NCI-H2081 (cell line): ENCODE results near the gene BMPER.

Experiments
- DNase-seq, 2 experiments: peaks; one replicate each; lab custom pipeline; 2025; lab: John Stamatoyannopoulos, UW

The BMPER gene

DNA sequence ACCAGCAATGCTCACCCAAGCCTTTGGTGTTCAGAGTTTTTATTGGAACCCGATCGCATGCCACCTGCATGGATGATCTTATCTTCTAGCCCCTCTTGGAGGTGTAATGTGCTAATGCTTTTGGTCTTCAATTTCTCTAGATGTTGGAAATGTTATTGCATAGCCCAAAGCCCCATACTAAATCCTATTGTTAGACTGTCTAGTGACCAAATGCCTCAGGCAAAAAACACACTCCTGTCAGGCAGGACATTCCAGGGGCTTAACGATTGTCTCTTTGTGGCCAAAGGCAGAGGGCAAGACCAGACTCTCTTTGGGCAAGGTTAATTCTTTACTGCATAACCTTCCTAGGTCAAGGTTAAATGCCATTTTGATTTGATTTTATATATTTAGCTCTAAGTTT, 187.9 kb downstream of the BMPER start:
- no peak for DNase-seq

DNA sequence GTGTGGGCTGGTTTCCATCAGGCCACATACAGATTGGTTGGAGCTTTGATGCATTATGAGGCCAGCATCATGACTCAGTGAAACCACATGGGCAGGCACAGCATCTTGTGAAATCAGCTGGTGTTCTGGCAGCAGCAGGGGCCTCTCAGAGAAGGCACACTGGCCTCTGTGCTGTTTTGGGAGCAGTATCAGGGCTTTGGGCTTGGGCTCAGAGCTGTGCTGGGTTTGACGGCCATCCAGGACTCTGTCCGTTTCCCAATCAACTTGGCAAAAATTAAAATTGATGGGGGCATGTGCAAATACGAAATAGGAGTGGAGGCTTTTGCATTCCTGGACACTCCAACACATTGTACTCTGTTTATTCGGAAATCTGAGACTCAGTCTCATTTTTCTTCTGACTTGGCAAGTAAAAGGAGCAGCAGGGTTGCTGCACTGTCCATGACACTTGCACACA, 190.9 kb downstream of the BMPER start:
- no peak for DNase-seq

DNA sequence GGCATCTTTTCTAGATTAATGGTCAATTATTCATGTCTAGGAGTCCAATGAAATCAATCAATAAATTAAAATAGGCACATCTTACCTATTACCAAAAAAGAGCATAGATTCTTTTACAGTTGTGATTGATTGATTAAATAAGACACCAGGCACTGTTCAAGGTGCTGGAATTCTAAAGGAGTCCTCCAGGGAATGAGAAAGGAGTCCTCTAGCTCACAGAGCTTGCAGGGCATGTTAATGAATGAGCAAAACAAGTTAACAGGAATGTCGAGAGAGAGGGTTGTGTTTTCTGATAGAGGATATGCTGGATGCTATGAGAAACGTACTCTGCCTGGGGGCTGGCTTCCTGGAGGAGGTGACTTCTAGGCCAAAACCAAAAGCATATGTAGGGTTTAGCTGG, 191.4 kb downstream of the BMPER start:
- DNase-seq = no peak

DNA sequence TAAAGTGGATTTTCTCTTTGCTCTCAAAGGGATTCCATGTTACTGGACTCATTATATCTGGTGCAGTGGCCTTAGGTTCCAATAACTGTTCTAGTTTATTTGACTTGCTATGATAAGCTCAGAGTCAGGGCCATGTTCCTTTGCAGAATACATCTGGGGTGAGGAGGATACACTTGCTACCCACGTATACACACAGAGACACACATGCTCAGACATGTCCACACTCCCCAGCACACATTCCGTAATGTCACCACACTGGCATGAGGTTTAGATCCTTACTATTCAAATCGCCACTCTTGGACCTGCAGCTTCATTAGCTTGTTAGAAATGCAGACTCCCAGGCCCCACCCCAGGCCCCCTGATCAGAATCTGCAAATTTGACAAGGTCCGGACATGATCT, 195.3 kb downstream of the BMPER start:
- no peak for DNase-seq

DNA sequence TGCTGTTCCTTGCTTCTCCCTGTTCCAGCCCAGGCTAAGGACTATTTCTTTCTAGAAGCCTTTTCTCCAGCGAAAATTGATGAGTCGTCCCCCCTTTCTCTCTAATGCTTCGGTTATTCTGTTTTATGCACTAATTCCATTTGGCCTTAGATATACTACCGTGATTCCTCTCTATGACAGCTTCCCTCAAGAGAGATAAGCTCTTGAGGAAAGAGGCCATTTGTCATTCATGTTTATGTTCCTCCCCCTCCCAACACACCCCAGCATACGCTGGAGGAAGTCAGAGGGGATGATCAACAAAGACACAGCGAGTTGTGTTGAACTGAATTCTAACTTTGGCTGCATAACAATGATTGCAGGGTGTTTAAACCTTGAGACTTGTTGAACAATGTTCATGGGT, 198.8 kb downstream of the BMPER start:
- DNase-seq = no peak

DNA sequence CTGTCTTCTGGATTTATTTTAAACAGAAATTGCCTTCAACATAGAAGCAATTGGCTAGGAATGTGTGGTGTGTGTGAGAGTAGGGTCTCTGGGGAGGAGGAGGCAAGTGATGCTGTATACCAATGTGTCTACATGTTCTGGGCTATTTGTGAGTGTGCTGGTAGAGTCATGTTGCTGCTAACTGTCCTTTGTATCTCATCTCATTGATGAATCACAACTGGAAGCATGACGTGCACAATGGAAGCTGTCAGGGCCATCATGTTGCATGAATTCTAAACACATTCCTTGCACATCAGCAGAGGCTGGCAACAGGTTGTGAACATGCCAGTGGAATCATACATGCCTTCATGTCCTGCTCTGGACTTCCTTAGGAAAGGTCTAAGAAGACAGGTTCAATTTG, 199.7 kb downstream of the BMPER start:
- DNase-seq = no peak

DNA sequence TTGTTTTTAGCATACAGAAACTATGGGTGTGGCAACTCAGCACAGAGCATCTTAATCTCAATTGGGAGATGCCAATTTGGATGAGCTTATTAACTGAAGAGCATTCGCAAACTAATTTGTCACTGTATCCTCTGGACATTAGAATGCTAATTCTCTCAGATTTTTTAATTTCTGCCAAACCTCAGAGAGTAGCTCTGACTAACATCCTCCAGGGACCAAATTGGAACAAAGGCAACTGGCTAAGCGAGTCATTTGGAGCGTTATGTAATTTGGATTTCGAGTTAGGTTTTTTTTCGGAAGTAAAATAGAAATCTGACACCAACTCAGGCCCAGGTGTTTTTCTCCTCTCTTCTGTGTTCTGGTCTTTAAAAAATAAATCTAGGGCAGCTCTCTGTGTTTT, 201.9 kb downstream of the BMPER start:
- no peak for DNase-seq

DNA sequence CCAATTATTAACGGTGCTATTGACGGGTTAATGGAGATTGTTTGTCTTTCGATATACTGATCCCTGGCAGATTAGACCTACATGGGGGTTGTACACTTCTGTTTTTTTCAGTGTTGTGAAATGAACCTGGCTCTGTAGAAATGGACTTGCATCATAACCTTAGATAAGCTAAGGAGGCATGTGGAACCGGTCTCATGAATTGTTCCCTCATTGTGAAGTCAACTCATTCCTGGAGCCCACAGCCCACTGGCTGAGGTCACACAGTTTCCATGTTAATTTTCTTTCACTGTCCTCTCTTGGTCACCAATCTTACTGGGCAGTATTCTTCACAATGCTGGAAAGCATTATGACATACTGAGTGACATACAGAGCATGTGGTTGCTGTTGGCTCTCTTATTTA, 202.8 kb downstream of the BMPER start:
- no peak for DNase-seq

DNA sequence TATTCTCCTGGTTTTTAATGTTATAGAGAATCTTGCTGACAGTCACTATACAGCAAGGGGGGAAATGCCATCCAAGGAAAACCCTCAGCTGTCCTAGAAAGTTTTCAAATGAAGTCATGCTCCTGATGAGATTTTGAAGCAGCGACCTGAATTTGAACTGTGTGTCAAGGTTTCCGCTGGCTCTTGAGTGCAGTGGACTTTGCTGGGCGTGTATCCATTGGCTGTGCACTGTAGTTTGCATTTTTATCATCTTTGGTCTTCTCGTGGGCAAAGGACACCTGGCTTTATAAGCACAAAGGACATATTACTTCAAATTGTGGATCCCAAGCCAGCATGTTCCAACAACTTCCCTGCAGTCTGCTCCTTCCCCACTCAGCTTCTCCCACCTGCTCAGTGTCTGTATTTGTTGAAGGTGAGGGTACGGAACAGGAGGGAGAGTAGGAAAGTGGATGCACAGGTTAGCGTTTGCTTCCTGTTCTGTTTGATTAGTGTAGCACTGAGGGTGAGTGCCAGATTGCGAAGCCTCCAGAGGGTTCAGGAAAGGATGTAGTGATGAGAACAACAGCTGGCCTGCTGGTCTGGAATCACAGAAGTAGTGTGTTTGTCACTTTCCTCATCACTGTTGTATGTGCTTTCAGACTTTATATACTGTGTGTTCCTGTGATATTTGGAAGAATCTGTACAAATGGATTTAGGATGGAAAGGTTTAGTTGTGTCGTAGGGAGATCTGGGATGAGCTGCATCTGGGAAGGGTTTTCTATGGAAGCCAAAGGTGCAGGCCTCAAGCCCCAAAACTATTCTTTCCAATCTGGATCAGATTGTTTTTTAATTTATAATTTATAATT, 204.8 kb downstream of the BMPER start:
- no peak for DNase-seq

DNA sequence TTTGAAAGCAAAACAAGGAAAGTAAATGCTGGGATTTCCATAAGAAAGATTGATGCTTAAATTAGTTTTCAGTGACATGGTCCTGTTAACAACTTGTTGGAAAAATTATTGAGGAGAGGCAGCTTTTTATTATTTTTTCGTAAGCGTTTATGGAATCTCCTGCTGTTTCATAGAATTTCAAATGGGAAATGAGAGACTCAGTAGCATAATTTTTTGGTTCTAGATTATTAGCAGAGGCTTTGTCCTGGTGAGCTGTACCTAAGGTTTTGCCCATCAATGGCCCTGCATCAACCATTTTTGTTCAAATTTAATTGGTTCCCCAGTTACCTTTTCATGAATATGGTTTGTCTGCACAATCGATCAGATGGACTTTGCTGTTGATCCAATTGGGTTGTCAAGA, 205.7 kb downstream of the BMPER start:
- DNase-seq = no peak

DNA sequence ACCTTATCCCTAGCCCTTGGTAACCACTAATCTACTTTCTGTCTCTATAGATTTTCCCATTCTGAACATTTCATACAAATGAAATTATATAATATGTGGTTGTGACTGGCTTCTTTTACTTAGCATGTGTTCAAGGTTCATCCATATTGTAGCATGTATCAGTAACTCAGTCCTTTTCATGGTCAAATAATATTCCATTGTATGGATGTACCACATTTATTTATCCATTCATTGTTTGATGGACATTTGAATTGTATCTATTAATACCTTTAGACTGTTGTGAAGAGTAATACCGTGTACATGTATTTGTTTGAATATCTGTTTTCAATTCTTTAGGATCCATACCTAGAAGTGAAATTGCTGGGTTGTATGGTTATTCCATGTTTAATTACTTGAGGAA, 210.2 kb downstream of the BMPER start:
- no peak for DNase-seq

DNA sequence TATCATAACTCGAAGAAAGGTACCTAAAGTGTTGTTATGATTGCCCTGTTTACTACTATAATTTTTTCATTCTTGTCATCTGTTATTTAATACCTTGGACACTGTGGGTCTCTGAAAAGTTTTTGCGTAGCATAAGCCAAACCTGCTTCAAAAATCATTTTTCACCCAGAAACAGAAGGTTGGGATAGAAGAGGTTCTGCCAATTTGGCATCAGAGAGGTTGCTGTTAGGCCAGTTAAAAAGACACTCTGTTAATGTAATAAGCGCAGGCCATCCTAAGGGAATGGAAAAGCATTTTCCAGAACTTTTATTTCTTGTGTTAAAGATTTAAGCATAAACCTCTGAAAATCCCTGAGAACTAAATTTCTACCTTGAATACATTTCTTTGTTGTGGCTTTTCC, 212.2 kb downstream of the BMPER start:
- DNase-seq = no peak

DNA sequence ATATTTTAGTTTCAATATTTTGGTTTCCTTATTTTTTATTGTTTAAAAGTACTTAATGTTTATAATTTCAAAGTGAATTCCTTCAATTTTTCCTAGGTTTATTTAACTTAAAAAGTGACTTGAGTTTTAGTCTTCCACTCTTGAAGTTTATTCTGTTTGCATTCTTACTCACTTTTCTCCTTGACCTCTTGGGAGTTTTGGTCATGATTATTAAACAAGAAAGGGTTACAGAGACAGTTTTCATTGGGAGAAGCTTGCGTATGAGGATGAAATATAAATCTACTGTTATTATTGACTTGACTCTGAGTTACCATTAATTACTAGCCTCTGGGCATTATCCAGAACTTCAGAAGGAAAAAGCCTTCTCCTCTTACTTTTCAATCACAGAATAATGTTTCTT, 216.0 kb downstream of the BMPER start:
- no peak for DNase-seq

DNA sequence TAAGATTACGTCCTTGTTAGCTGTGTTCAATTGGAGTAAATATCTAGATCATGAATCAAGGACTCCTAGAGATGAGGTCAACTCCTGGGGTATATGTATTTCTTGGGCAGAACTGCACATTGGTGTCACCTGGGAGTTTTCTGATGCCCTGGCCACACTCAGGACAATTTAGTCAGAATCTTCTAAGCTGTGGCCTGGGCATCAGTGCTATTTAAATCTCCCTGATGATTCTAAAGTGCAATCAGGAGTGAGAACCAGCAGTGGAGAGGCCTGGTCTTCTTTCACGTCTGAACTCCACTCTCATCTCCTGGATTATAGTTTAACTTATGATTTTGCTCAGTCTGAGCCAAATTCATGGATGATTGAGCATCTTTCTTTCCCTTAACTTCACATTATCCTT, 218.0 kb downstream of the BMPER start:
- DNase-seq = no peak

DNA sequence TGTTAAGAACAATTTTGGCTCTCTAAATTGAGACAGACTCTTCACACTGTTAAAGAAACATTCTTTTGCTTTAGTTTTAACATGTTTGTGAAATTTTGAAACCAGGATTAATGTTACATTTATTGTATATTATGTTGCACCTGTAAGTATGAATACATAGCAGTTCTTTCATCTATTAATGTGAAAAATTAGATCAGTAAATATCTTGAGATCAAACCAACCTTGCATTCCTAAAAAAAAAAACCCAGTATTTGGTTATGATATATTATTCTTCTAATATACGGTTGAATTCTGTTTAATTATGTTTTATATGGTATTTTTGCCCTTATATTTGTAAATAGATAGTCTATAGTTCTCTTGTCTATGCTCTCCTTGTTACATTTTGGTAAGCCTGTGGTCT, 219.4 kb downstream of the BMPER start:
- no peak for DNase-seq

DNA sequence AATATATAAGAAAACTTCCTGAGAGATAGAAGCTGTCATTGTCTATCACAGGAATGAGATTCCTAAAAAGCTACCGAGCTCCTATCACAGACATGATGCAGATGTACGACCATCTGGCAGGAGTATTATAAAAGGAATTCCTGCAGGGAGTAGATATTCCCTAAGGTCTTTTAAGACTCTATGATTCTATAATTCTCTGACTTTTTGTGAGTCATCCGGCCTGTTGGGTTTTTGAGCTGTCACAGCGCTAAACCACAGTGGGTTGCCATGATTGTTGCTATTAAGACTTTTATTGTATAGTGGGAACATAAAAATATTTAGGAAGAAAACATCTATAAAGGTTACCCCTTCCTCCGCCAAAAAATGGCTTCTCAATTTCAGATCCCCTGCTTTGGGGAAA, 223.4 kb downstream of the BMPER start:
- no peak for DNase-seq

DNA sequence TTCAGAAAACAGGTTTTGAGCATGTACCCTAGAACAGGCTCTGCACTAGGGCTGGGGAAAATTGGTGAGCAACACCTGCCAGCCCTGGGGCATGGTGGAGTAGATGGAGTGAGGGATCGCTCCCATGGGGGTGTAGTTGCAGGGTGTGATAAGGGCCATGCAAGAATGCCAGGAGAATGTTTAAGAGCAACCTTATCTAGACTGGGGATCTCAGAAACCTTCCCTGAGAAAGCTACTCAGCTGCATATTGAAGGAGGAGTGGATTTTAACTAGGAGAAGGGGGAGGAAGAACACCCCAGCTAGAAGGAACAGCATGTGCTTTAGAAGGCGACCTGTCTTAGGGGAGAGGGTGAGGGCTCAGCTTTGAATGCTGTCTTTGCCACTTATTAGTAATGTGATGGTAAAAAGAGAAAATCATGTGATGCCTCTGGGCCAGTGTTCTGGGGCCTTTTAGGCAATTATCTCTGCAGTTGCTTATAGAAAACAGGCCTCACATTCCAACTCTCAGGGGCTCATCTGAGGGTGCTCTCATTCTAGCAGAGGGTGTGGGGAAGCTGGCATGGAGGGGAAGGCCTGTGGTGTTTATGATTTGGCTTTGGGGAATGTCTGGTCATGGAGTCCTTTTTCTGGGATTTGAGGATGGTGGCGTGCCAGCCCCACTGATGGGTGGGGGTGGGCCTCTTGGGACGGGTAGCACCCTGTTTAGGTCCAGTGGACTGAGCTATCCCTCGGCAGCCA, 225.4 kb downstream of the BMPER start:
- DNase-seq = no peak

DNA sequence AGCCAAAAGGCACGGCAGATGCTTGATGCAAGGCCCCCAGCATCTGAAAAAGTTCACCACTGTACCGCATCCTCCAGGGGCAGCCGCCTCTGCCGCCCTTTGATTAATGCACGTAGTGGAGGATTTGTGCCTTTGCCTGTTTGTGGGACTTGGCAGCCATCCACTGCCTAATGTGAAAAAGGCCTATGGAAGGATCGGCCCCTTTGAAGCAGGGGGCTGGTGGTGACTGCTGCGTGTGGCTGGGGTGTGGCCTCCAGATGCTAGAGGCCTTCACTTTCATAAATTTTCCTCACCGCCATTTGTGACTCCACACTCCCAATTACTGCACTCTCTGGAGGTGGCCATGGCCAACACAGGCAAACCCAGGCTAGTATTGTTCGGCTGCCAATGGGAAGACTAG, 226.0 kb downstream of the BMPER start:
- DNase-seq = no peak

DNA sequence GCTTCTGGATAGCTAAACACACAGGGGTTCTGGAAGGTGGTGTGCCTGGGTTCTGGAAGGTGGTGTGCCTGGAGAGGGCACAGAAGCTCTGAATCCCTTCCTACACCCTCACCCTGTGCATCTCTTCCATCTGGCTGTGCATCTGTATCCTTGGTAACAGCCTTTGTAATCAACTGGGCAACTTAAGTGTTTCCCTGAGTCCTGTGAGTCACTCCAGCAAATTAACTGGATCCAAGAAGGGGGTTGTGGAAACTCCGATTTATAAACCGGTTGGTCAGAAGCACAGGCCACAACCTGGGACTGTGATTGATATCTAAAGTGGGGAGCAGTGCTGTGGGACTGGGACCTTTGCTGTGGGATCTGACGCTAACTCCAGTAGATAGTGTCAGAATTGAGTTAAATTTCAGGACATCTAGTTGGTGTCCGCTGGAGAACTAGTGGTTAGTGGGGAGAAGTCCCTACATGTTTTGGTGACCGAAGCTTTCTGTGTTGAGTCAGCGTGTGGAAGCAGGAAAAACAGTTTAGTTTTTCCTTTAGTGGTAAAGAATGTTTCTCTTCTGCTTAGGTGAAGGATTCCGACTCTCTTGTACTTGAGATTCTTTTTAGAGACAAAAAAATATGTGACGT, 228.1 kb downstream of the BMPER start:
- DNase-seq = no peak

DNA sequence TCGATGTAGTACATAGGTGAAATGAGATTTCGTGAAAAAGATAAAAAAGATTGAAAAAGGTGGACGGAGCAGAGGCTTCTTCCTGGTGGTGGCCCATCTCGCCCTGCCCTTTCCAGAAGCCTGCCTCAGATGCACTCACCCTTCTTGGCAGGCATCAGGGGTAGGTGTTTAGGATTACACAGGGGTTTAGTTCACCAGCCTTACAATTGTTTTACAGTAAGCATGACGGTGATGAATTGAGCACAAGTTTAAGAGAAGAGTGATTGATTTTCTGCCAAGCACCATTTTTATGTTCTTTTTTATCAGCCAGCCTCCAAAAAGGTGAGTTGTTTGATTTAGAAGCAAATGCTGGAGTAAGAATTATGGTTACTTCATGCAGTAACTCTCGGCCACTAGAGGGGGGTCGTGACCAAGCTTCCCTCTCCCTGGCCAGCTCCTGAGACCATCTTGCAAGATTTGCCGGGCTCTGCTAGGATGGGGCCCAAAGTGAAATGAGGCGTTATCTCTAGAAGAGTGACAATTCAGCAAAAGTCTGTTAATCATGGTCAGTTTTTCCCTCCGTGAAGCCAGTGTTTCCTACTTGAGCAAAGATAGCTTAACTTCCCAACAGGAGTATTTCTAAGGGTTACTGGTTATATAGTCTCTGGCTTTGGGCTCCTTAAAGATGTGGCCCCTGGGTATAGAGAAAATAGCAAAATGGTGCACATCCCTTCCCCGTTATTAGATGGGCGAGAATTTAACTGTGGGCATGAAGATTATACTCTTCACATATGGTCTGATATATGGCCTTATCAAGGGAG, 228.8 kb downstream of the BMPER start:
- peak; percentile 68 to 69 for DNase-seq

DNA sequence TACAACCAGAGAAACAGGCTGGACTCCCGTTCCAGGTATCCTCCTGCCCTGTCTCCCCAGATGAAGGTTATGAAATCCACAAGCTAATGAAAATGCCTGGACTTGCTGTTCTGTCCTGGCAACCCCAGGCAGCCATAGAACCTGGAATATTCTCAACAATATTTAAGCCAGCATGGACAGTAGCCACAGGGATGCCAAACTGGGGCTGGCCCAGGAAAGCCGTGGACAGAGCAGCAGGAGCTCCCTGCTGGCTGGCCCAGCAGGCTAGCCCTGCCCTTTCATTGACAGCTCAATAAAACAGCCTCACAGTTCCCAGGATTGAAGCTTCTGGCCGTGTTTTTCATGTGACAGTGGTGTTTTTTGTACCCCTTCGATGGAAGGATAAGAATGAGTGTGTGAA, 230.6 kb downstream of the BMPER start:
- DNase-seq = no peak

DNA sequence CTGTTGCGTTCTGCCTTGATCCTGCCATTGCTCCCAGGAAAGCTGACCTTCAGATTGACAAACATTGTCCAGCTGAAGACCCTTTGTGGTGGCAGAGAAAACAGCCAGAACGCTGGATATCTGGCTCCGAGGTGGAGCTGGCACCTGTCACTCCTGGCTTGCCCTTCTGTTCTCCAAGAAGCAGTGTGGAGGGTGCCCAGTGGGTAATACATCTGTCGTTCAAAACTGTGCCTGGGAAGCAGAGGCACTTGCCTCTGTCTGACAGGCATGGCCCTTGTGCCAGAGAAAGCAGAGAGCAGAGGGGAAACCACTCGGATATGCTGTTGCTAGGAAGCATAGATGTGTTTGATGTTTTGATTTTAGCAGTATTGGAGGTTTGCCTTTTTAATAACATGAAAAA, 231.4 kb downstream of the BMPER start:
- no peak for DNase-seq
